GM23338 (cell line): Measurements from ENCODE around the gene INPP4B. TPM values are rescaled to one million over a fixed set of nuclear protein-coding genes. Genes with fewer than 3 reads are reported as not detected.

Source experiments
- ATAC-seq: fragments of 200-7000 bp; cut with Tn5 transposase; 3 replicates; pipeline ENCODE4 v1.9.1; 2020
- DNase-seq: peaks from one replicate; pipeline ENCODE4 v3.0.0-alpha.2; 2015; ENCODE audit warnings: low spot score
- H2AFZ ChIP-seq: fragments of 200-600 bp; sonication (generic); 2 replicates; pipeline ENCODE4 v1.8.0; 2016; ENCODE audit warnings: antibody characterized with exemption, mild to moderate bottlenecking, moderate library complexity
- H3F3A ChIP-seq: fragments of 200-600 bp; sonication (generic); replicated peaks from 2 replicates; pipeline ENCODE4 v1.8.0; 2017; ENCODE audit warnings: antibody characterized with exemption, mixed run types, low read depth
- H3K27ac ChIP-seq: fragments of 200-600 bp; sonication (generic); 2 replicates; pipeline ENCODE4 v1.6.1; 2016; ENCODE audit warnings: low read depth
- H3K27me3 ChIP-seq: fragments of 200-600 bp; sonication (generic); 2 replicates; pipeline ENCODE4 v1.8.0; 2016; ENCODE audit warnings: mild to moderate bottlenecking, mixed run types, moderate library complexity; ENCODE audit not compliant: insufficient read depth
- H3K36me3 ChIP-seq: fragments of 200-600 bp; sonication (generic); 2 replicates; pipeline ENCODE4 v1.8.0; 2016; ENCODE audit warnings: mild to moderate bottlenecking; ENCODE audit not compliant: insufficient read depth
- H3K4me1 ChIP-seq: fragments of 200-600 bp; sonication (generic); 2 replicates; pipeline ENCODE4 v1.8.0; 2016; ENCODE audit warnings: mild to moderate bottlenecking, moderate library complexity; ENCODE audit not compliant: insufficient read depth
- H3K4me2 ChIP-seq: fragments of 200-600 bp; sonication (generic); 2 replicates; pipeline ENCODE4 v1.7.1; 2017; ENCODE audit warnings: mixed run types
- H3K4me3 ChIP-seq: fragments of 200-600 bp; sonication (generic); 2 replicates; pipeline ENCODE4 v1.6.1; 2016; ENCODE audit warnings: mixed run types
- H3K79me2 ChIP-seq: fragments of 200-600 bp; sonication (generic); replicated peaks from 2 replicates; pipeline ENCODE4 v1.8.0; 2017; ENCODE audit warnings: mild to moderate bottlenecking; ENCODE audit not compliant: insufficient read depth
- H3K9me2 ChIP-seq: fragments of 200-600 bp; sonication (generic); 2 replicates; pipeline ENCODE4 v1.8.0; 2017; ENCODE audit not compliant: insufficient read depth
- H4K20me1 ChIP-seq: fragments of 200-600 bp; sonication (generic); replicated peaks from 2 replicates; pipeline ENCODE4 v1.8.0; 2017; ENCODE audit warnings: mild to moderate bottlenecking; ENCODE audit not compliant: insufficient read depth
- H3K27ac Mint-ChIP-seq: 2 replicates; pipeline ENCODE4 v1.8.0; 2020; ENCODE audit warnings: inconsistent platforms, mild to moderate bottlenecking, moderate library complexity, mixed read lengths
- H3K27me3 Mint-ChIP-seq: 3 replicates; pipeline ENCODE4 v1.8.0; 2022; ENCODE audit warnings: low read depth, mild to moderate bottlenecking, moderate library complexity, mixed read lengths, inconsistent platforms; ENCODE audit not compliant: insufficient read depth, poor library complexity
- H3K36me3 Mint-ChIP-seq: 3 replicates; pipeline ENCODE4 v1.8.0; 2021; ENCODE audit warnings: low read depth, mild to moderate bottlenecking, inconsistent platforms, moderate library complexity, mixed read lengths
- H3K4me1 Mint-ChIP-seq: 3 replicates; pipeline ENCODE4 v1.8.0; 2020; ENCODE audit warnings: mild to moderate bottlenecking, inconsistent platforms, mixed read lengths
- H3K4me3 Mint-ChIP-seq: 3 replicates; pipeline ENCODE4 v1.8.0; 2021; ENCODE audit warnings: moderate library complexity, mild to moderate bottlenecking, inconsistent platforms, mixed read lengths
- H3K9me3 Mint-ChIP-seq: 3 replicates; pipeline ENCODE4 v1.8.0; 2020; ENCODE audit warnings: moderate library complexity, mild to moderate bottlenecking, inconsistent platforms, mixed read lengths
- CREB1 ChIP-seq: fragments of 250-450 bp; sonication (Bioruptor Pico); IDR thresholded peaks from 2 replicates; pipeline ENCODE4 v1.5.0; 2020; ENCODE audit warnings: low read depth, mild to moderate bottlenecking, moderate library complexity
- EZH2phosphoT487 ChIP-seq: fragments of 200-600 bp; sonication (generic); IDR thresholded peaks from one replicate; pipeline ENCODE4 v1.8.1; 2018; ENCODE audit warnings: antibody characterized with exemption; ENCODE audit not compliant: unreplicated experiment
- JUNB ChIP-seq: IDR thresholded peaks from one replicate; pipeline ENCODE4 v1.6.1; 2016; ENCODE audit warnings: antibody characterized with exemption; ENCODE audit not compliant: unreplicated experiment
- POLR2AphosphoS5 ChIP-seq: IDR thresholded peaks from 2 replicates; pipeline ENCODE4 v1.6.1; 2016; ENCODE audit warnings: antibody characterized with exemption, low read depth
- STAT1 ChIP-seq: IDR thresholded peaks from one replicate; pipeline ENCODE4 v1.6.1; 2016; ENCODE audit warnings: antibody characterized with exemption; ENCODE audit not compliant: unreplicated experiment
- ZNF114 ChIP-seq: fragments of 250-450 bp; sonication (Bioruptor Pico); IDR thresholded peaks from 2 replicates; pipeline ENCODE4 v1.5.0; 2020; ENCODE audit warnings: mild to moderate bottlenecking, moderate library complexity
- polyA plus RNA-seq: library from polyadenylated mRNA; unstranded; fragments of >200 nt; fragmentation: Nextera tagmentation; extraction: Ambion mirVana; gene quantifications from 2 replicates; pipeline ENCODE4 v1.2.1, GENCODE V29; 2016
- total RNA-seq: library from RNA; depleted of rRNA; stranded (reverse); fragments of >200 nt; shearing (Covaris generic); gene quantifications from 2 replicates; pipeline ENCODE4 v1.2.3, GENCODE V29; 2014
- TF ChIP-seq, protein P1 (sequence below): fragments of 250-450 bp; sonication (Bioruptor Pico); IDR thresholded peaks from 2 replicates; pipeline ENCODE4 v1.5.0; 2020; ENCODE audit warnings: mild to moderate bottlenecking, moderate library complexity
- TF ChIP-seq, protein P2 (sequence below): IDR thresholded peaks from one replicate; pipeline ENCODE4 v1.6.1; 2018; ENCODE audit warnings: antibody characterized with exemption; ENCODE audit not compliant: unreplicated experiment
- TF ChIP-seq, protein P3 (sequence below): IDR thresholded peaks from 2 replicates; pipeline ENCODE4 v1.6.1; 2016; ENCODE audit warnings: antibody characterized with exemption

Gene INPP4B
- total and polyA plus RNA-seq, 2 experiments from 2014 or later: 0.11 to 0.14 TPM

DNA sequence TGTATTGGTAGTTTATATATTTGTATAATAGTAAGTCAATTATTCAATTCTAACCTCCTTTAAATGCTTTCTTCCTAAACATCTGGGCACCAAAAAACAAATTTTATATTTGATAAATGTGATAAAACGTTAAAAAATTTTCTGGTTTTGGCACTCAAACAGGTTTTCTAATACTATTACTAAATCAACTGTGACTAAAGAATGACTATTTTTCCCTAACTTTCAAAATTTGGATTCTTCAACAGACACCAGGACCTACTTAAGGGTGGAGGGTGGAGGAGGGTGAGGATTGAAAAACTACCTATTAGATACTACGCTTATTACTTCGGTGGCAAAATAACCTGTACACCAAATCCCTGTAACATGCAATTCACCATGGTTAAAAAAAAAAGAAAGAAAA lies 654.2 kb downstream of the INPP4B start (continued):
- TF ChIP-seq, protein P1, sequence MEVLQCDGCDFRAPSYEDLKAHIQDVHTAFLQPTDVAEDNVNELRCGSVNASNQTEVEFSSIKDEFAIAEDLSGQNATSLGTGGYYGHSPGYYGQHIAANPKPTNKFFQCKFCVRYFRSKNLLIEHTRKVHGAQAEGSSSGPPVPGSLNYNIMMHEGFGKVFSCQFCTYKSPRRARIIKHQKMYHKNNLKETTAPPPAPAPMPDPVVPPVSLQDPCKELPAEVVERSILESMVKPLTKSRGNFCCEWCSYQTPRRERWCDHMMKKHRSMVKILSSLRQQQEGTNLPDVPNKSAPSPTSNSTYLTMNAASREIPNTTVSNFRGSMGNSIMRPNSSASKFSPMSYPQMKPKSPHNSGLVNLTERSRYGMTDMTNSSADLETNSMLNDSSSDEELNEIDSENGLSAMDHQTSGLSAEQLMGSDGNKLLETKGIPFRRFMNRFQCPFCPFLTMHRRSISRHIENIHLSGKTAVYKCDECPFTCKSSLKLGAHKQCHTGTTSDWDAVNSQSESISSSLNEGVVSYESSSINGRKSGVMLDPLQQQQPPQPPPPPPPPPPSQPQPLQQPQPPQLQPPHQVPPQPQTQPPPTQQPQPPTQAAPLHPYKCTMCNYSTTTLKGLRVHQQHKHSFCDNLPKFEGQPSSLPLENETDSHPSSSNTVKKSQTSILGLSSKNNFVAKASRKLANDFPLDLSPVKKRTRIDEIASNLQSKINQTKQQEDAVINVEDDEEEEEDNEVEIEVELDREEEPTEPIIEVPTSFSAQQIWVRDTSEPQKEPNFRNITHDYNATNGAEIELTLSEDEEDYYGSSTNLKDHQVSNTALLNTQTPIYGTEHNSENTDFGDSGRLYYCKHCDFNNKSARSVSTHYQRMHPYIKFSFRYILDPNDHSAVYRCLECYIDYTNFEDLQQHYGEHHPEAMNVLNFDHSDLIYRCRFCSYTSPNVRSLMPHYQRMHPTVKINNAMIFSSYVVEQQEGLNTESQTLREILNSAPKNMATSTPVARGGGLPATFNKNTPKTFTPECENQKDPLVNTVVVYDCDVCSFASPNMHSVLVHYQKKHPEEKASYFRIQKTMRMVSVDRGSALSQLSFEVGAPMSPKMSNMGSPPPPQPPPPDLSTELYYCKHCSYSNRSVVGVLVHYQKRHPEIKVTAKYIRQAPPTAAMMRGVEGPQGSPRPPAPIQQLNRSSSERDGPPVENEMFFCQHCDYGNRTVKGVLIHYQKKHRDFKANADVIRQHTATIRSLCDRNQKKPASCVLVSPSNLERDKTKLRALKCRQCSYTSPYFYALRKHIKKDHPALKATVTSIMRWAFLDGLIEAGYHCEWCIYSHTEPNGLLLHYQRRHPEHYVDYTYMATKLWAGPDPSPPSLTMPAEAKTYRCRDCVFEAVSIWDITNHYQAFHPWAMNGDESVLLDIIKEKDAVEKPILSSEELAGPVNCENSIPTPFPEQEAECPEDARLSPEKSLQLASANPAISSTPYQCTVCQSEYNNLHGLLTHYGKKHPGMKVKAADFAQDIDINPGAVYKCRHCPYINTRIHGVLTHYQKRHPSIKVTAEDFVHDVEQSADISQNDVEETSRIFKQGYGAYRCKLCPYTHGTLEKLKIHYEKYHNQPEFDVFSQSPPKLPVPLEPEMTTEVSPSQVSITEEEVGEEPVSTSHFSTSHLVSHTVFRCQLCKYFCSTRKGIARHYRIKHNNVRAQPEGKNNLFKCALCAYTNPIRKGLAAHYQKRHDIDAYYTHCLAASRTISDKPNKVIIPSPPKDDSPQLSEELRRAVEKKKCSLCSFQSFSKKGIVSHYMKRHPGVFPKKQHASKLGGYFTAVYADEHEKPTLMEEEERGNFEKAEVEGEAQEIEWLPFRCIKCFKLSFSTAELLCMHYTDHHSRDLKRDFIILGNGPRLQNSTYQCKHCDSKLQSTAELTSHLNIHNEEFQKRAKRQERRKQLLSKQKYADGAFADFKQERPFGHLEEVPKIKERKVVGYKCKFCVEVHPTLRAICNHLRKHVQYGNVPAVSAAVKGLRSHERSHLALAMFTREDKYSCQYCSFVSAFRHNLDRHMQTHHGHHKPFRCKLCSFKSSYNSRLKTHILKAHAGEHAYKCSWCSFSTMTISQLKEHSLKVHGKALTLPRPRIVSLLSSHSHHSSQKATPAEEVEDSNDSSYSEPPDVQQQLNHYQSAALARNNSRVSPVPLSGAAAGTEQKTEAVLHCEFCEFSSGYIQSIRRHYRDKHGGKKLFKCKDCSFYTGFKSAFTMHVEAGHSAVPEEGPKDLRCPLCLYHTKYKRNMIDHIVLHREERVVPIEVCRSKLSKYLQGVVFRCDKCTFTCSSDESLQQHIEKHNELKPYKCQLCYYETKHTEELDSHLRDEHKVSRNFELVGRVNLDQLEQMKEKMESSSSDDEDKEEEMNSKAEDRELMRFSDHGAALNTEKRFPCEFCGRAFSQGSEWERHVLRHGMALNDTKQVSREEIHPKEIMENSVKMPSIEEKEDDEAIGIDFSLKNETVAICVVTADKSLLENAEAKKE (CRISPR knock-in tag): no peak
- no peak for TF ChIP-seq CREB1
- TF ChIP-seq STAT1: no peak
- TF ChIP-seq, protein P2, sequence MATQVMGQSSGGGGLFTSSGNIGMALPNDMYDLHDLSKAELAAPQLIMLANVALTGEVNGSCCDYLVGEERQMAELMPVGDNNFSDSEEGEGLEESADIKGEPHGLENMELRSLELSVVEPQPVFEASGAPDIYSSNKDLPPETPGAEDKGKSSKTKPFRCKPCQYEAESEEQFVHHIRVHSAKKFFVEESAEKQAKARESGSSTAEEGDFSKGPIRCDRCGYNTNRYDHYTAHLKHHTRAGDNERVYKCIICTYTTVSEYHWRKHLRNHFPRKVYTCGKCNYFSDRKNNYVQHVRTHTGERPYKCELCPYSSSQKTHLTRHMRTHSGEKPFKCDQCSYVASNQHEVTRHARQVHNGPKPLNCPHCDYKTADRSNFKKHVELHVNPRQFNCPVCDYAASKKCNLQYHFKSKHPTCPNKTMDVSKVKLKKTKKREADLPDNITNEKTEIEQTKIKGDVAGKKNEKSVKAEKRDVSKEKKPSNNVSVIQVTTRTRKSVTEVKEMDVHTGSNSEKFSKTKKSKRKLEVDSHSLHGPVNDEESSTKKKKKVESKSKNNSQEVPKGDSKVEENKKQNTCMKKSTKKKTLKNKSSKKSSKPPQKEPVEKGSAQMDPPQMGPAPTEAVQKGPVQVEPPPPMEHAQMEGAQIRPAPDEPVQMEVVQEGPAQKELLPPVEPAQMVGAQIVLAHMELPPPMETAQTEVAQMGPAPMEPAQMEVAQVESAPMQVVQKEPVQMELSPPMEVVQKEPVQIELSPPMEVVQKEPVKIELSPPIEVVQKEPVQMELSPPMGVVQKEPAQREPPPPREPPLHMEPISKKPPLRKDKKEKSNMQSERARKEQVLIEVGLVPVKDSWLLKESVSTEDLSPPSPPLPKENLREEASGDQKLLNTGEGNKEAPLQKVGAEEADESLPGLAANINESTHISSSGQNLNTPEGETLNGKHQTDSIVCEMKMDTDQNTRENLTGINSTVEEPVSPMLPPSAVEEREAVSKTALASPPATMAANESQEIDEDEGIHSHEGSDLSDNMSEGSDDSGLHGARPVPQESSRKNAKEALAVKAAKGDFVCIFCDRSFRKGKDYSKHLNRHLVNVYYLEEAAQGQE: no peak
- no peak for TF ChIP-seq ZNF114 (CRISPR knock-in tag)

DNA sequence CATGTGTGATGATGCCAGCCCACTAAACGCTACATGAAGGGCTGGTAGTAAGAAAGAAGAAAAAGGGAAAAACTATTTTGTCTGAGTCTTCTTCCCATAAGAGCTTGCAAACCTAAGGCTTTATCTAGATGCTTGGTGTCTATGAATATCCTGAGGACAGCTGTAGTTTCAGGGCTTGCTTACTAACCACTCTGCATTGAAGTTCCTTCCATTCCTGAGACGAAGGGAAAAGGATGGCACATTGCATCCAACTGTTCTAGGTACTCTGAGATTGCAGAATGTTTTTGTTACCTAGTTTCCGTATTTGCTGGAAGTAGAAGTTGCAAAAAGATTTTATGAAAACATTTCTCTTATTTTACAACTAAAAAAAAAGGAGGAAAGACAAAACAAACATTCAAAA lies 665.1 kb downstream of the INPP4B start:
- no peak overlapping the region for H3K27ac Mint-ChIP-seq
- no peak overlapping the region for H3K27ac ChIP-seq

More for the DNA sequence above, 665.1 kb downstream of the INPP4B start:
- ATAC-seq (no peak), DNase-seq (no peak)
- H3K9me2 ChIP-seq: no peaks in the 10 kb centered on the region; the same call in 1 of the 2 replicates
- no peak overlapping the region for H3K4me3 ChIP-seq
- Mint-ChIP-seq H3K4me1 (peaks cover 2% of the 10 kb centered on the region; the same call in 2 of the 3 replicates), H3K4me3 (no peak overlapping the region), H3K27me3 (no peaks in the 10 kb centered on the region), H3K36me3 (no peaks in the 10 kb centered on the region), H3K9me3 (no peaks in the 10 kb centered on the region)
- H4K20me1 ChIP-seq: no peaks in the 10 kb centered on the region
- H3K36me3 ChIP-seq: no peaks in the 10 kb centered on the region
- TF ChIP-seq EZH2phosphoT487: no peak
- TF ChIP-seq CREB1: no peak
- no peak for TF ChIP-seq JUNB
- no peak for TF ChIP-seq ZNF114 (CRISPR knock-in tag)
- TF ChIP-seq, protein P3, sequence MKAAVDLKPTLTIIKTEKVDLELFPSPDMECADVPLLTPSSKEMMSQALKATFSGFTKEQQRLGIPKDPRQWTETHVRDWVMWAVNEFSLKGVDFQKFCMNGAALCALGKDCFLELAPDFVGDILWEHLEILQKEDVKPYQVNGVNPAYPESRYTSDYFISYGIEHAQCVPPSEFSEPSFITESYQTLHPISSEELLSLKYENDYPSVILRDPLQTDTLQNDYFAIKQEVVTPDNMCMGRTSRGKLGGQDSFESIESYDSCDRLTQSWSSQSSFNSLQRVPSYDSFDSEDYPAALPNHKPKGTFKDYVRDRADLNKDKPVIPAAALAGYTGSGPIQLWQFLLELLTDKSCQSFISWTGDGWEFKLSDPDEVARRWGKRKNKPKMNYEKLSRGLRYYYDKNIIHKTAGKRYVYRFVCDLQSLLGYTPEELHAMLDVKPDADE: no peak
- no peak for TF ChIP-seq POLR2AphosphoS5
- H3K79me2 ChIP-seq: no peaks in the 10 kb centered on the region
- no peak overlapping the region for H3K4me2 ChIP-seq
- H2AFZ ChIP-seq: no peak overlapping the region
- H3K27me3 ChIP-seq: no peaks in the 10 kb centered on the region
- no peaks in the 10 kb centered on the region for H3K4me1 ChIP-seq
- no peaks in the 10 kb centered on the region for H3F3A ChIP-seq
